ENCODE data around the gene BRK1.
"Not testable (repeated sequence)": the region's sequence is repeated elsewhere in the genome, so short reads cannot be mapped to it uniquely, and the experiment has no call there.

The BRK1 gene

GRCh38 chr3:10160346-10160745 is 44.9 kb downstream of the BRK1 start:
- H3K4me1 Mint-ChIP-seq (ENCODE audit: low read depth): peaks cover 6% of the 10 kb centered on the region
- H3K27me3 Mint-ChIP-seq (ENCODE audit: low read depth): no peaks in the 10 kb centered on the region
- H3K27ac Mint-ChIP-seq: no peak overlapping the region
- peaks cover 11% of the 10 kb centered on the region for H3K36me3 Mint-ChIP-seq (ENCODE audit: low read depth)
- H3K9me3 Mint-ChIP-seq: no peaks in the 10 kb centered on the region
- no peak overlapping the region for H3K4me3 Mint-ChIP-seq

- Mint-ChIP-seq H3K27me3 (ENCODE audit: low read depth) (no peaks in the 10 kb centered on the region), H3K27ac (no peak overlapping the region), H3K9me3 (no peaks in the 10 kb centered on the region), H3K4me1 (ENCODE audit: low read depth) (peaks cover 7% of the 10 kb centered on the region), H3K4me3 (no peak overlapping the region), H3K36me3 (ENCODE audit: low read depth) (peaks cover 5% of the 10 kb centered on the region)
Measured at GRCh38 chr3:10160925-10161324, 45.5 kb downstream of the BRK1 start.

- H3K27me3 Mint-ChIP-seq (ENCODE audit: low read depth): no peaks in the 10 kb centered on the region
- H3K9me3 Mint-ChIP-seq: no peaks in the 10 kb centered on the region
- peaks cover 3% of the 10 kb centered on the region for H3K36me3 Mint-ChIP-seq (ENCODE audit: low read depth)
- H3K27ac Mint-ChIP-seq: no peak overlapping the region
- no peak overlapping the region for H3K4me3 Mint-ChIP-seq
- H3K4me1 Mint-ChIP-seq (ENCODE audit: low read depth): peaks cover 17% of the 10 kb centered on the region
Measured at GRCh38 chr3:10162185-10162584, 46.7 kb downstream of the BRK1 start.

- peaks cover 13% of the 10 kb centered on the region for H3K36me3 Mint-ChIP-seq (ENCODE audit: low read depth)
- H3K27ac Mint-ChIP-seq: peak overlapping the region; percentile 31
- not testable (repeated sequence) for H3K9me3 Mint-ChIP-seq; H3K27me3 Mint-ChIP-seq (ENCODE audit: low read depth)
- peaks cover 26% of the 10 kb centered on the region for H3K4me1 Mint-ChIP-seq (ENCODE audit: low read depth)
- peak overlapping the region; percentile 62 for H3K4me3 Mint-ChIP-seq
Measured at GRCh38 chr3:10164201-10164545, 48.7 kb downstream of the BRK1 start.

GRCh38 chr3:10164546-10165393 is 49.3 kb downstream of the BRK1 start, which contains the start of gene IRAK2:
IRAK2 (plus strand) TSS chr3:10164919; CDS start chr3:10164955, 36 bp downstream.
- H3K27ac Mint-ChIP-seq: peak within 1 kb of the TSS; percentile 45
- H3K4me3 Mint-ChIP-seq: peak within 1 kb of the TSS; percentile 78

GRCh38 chr3:10166213-10166604 is 50.7 kb downstream of the BRK1 start:
- no peaks in the 10 kb centered on the region for H3K27me3 Mint-ChIP-seq (ENCODE audit: low read depth)
- H3K4me3 Mint-ChIP-seq: peak overlapping the region; percentile 48
- peaks cover 30% of the 10 kb centered on the region for H3K36me3 Mint-ChIP-seq (ENCODE audit: low read depth)
- H3K4me1 Mint-ChIP-seq (ENCODE audit: low read depth): peaks cover 30% of the 10 kb centered on the region
- H3K9me3 Mint-ChIP-seq: peaks cover 12% of the 10 kb centered on the region
- no peak overlapping the region for H3K27ac Mint-ChIP-seq

More at GRCh38 chr3:10164546-10165393, 49.3 kb downstream of the BRK1 start, which contains the start of gene IRAK2:
- H3K9me3 Mint-ChIP-seq: peaks cover 12% of the 10 kb centered on the region
- H3K27me3 Mint-ChIP-seq (ENCODE audit: low read depth): no peaks in the 10 kb centered on the region
- H3K4me1 Mint-ChIP-seq (ENCODE audit: low read depth): peaks cover 26% of the 10 kb centered on the region
- H3K36me3 Mint-ChIP-seq (ENCODE audit: low read depth): peaks cover 18% of the 10 kb centered on the region

GRCh38 chr3:10169000-10169496 is 53.6 kb downstream of the BRK1 start:
- H3K4me3 Mint-ChIP-seq: no peak overlapping the region
- no peak overlapping the region for H3K27ac Mint-ChIP-seq
- H3K4me1 Mint-ChIP-seq (ENCODE audit: low read depth): peaks cover 28% of the 10 kb centered on the region
- H3K36me3 Mint-ChIP-seq (ENCODE audit: low read depth): peaks cover 34% of the 10 kb centered on the region
- peaks cover 12% of the 10 kb centered on the region for H3K9me3 Mint-ChIP-seq
- no peaks in the 10 kb centered on the region for H3K27me3 Mint-ChIP-seq (ENCODE audit: low read depth)

- Mint-ChIP-seq H3K27ac (no peak overlapping the region), H3K9me3 (peaks cover 12% of the 10 kb centered on the region)
Measured at GRCh38 chr3:10170915-10171478, 55.5 kb downstream of the BRK1 start.

GRCh38 chr3:10173095-10173925 is 57.8 kb downstream of the BRK1 start:
- H3K27ac Mint-ChIP-seq: peak overlapping the region; percentile 15

More at GRCh38 chr3:10170915-10171478, 55.5 kb downstream of the BRK1 start:
- H3K36me3 Mint-ChIP-seq (ENCODE audit: low read depth): peaks cover 37% of the 10 kb centered on the region
- H3K27me3 Mint-ChIP-seq (ENCODE audit: low read depth): no peaks in the 10 kb centered on the region
- H3K4me1 Mint-ChIP-seq (ENCODE audit: low read depth): peaks cover 29% of the 10 kb centered on the region
- H3K4me3 Mint-ChIP-seq: no peak overlapping the region

GRCh38 chr3:10173926-10174435 is 58.5 kb downstream of the BRK1 start:
- H3K36me3 Mint-ChIP-seq (ENCODE audit: low read depth): peaks cover 32% of the 10 kb centered on the region
- H3K4me3 Mint-ChIP-seq: no peak overlapping the region
- H3K4me1 Mint-ChIP-seq (ENCODE audit: low read depth): peaks cover 16% of the 10 kb centered on the region
- peak overlapping the region; percentile 64 for H3K27ac Mint-ChIP-seq
- no peaks in the 10 kb centered on the region for H3K27me3 Mint-ChIP-seq (ENCODE audit: low read depth)
- H3K9me3 Mint-ChIP-seq: peaks cover 6% of the 10 kb centered on the region

More at GRCh38 chr3:10173095-10173925, 57.8 kb downstream of the BRK1 start:
- peaks cover 20% of the 10 kb centered on the region for H3K4me1 Mint-ChIP-seq (ENCODE audit: low read depth)
- H3K9me3 Mint-ChIP-seq: peaks cover 12% of the 10 kb centered on the region
- no peaks in the 10 kb centered on the region for H3K27me3 Mint-ChIP-seq (ENCODE audit: low read depth)
- H3K36me3 Mint-ChIP-seq (ENCODE audit: low read depth): peaks cover 38% of the 10 kb centered on the region
- H3K4me3 Mint-ChIP-seq: no peak overlapping the region

GRCh38 chr3:10175334-10175733 is 59.9 kb downstream of the BRK1 start:
- Mint-ChIP-seq H3K4me1 (ENCODE audit: low read depth) (peaks cover 16% of the 10 kb centered on the region), H3K36me3 (ENCODE audit: low read depth) (peaks cover 31% of the 10 kb centered on the region)
- not testable (repeated sequence) for H3K27me3 Mint-ChIP-seq (ENCODE audit: low read depth); H3K4me3 Mint-ChIP-seq; H3K27ac Mint-ChIP-seq; H3K9me3 Mint-ChIP-seq

- not testable (repeated sequence) for H3K27me3 Mint-ChIP-seq (ENCODE audit: low read depth); H3K4me3 Mint-ChIP-seq; H3K27ac Mint-ChIP-seq; H3K9me3 Mint-ChIP-seq
- peaks cover 13% of the 10 kb centered on the region for H3K4me1 Mint-ChIP-seq (ENCODE audit: low read depth)
- H3K36me3 Mint-ChIP-seq (ENCODE audit: low read depth): peaks cover 24% of the 10 kb centered on the region
Measured at GRCh38 chr3:10176150-10176549, 60.7 kb downstream of the BRK1 start.

Measured in T-helper 1 cell treated with Interleukin-12 subunit alpha and Interleukin-12 subunit beta and Interleukin-4 antibody, amounts not matched to agents 30 μg/mL and 1 μg/mL, for 36 hours (primary cell).